ENCODE results near the gene PLEKHG3.

PLEKHG3 gene

DNA sequence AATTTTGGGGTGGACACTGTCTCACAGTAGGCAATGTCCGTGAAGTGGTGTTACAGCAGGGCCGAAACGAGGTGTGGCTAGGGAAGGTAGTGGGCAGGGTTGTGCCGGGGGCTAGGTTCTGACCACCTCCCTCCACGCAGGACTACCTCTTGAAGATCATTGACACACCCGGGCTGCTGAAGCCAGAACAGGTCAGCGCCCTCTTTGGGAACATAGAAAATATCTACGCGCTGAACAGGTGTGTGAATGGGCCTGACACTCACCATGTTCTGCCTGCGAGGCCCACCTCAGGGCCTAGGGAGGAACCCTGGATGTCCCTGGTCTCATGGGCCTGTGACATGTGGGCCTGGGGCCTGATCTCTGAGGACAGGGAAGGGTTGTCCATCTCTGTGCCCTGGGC is 24.6 kb downstream of the PLEKHG3 start:
- DNase-seq, result no peak

DNA sequence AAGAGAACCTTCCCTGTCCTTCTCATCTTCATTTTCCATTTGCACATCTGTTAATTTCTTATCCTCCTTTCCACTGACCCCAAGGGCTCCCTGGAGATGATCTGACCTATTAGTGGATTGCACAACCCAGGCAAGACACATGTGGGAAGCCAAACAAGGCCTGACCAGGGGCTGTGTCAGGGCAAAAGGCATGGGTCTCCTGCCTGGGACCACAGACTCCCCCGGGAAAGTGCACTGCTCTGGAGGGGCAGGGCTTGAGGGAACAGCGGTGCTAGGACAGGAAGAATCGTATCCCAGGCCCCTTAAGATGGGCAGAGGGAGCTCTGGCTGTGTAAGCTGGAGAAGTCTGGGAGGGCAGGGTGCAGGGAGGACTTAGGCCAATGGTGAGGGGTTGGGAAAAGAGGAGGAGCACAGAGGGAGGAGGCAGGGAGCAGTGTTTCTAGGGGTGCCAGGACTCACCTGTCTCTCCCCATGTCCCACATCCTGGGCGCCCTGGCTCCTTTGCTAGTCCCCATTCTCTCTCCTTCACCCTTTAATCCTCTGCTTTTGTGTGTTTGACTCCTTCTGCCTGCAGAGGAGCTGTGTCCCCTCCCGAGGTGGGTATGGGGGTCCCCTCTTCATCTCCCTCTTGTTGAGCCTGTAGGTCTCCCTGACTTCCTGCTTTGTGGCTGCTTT is 25.3 kb downstream of the PLEKHG3 start:
- no peak for DNase-seq

DNA sequence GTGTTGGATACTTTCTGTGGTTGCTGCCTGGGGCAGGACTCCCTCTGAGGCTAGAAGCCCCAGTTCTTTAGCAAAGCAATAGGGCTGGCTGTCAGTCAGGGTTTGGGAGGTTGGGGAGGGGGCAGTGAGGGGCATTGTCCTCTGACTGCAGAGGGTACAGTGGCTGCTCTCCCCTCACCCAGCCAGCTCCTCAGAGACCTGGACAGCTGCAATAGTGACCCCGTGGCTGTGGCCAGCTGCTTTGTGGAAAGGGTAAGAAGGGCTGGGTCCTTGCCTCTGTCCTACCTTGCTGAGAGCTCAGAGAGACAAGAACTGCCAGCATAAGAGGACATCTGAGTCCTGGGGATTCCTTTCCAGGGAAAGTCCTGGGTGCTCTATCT is 25.8 kb downstream of the PLEKHG3 start:
- DNase-seq, result no peak

DNA sequence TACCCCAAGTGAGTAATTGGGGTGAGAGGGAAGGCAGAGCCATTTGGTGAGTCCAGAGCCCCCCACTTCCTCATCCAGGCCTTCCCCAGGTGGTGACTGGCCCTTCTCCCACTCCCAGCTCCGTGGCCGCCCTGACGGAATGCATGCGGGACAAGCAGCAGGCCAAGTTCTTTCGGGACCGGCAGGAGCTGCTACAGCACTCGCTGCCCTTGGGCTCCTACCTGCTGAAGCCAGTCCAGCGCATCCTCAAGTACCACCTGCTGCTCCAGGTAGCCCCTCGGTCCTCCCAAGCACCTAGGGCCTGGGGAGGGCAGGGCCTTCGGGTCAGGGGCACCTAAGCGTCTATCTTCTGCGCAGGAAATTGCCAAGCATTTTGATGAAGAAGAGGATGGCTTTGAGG is 26.5 kb downstream of the PLEKHG3 start:
- DNase-seq, result no peak

DNA sequence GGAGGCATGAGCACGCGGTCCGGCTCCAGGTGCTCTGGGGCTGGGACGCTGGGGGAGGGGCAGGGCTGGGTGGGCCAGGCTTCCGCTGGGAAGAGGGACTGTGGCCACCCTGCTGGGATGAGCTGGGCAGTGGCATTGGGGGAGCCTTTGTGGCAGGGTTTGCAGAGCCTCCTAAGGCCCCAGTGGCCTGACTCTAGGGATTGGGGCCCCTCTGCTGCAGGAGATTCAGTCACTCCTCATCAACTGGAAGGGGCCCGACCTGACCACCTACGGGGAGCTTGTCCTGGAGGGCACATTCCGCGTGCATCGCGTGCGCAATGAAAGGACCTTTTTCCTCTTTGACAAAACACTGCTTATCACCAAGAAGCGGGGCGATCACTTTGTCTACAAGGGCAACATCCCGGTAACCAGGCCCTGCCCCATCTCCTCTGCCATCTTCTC is 26.9 kb downstream of the PLEKHG3 start:
- no peak for DNase-seq

DNA sequence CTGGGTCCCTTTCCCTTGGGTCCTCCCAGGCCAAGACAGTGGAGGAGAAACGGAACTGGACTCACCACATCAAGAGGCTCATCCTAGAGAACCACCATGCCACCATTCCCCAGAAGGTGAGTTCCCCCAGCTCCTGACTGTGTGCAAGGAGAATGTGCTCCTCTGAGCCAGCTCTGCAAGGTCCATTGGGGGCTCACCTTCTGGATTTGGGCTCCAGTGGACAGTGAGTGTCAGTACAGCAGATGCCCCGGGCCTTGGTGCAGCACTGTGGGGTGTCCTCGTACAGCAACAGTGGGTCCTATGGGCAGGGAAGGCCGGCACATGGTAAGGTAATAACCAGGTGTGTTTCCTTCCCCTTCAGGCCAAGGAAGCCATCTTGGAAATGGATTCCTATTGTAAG is 27.8 kb downstream of the PLEKHG3 start:
- no peak for DNase-seq

DNA sequence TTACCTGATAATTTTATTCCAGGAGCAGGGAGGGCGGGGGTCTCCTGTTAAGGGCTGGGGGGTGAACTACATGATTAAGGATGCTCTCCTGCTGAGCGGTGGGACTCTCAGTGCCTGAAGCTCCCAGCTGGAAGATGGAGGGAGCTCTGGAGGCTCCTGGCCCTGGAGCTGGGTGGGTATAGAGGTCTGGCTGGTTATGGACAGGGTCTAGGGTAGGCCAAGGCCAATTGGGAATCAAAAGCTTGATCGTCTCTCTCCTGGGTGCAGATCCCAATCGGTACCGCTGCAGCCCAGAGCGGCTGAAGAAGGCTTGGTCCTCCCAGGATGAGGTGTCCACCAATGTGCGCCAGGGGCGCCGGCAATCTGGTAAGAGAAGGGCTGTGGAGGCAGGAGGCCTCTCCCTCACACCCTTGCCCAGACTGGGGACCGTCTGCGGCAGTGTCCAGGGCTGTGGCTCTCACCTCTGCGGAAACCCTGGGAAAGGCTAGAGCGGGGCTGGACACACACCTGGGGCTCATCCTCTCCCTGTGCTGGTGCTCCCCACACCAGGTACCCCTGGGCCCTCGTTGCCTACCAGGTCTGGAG is 28.4 kb downstream of the PLEKHG3 start:
- DNase-seq, result no peak

DNA sequence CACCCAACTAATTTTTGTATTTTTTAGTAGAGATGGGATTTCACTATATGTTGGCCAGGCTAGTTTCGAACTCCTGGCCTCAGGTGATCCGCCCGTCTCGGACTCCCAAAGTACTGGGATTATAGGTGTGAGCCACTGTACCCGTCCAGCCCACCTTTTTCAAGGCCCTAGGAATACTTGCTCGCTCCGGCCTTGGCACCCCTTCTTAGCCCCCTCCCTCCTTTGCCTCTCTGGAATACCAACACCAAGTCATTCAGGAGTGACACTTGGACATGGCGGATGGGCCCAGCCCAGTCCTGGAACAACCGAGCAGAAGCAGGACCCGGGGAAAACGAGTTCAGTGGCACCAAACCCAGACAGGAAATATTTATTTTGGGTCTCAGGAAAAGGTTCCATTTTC is 29.1 kb downstream of the PLEKHG3 start:
- DNase-seq, result no peak

DNA sequence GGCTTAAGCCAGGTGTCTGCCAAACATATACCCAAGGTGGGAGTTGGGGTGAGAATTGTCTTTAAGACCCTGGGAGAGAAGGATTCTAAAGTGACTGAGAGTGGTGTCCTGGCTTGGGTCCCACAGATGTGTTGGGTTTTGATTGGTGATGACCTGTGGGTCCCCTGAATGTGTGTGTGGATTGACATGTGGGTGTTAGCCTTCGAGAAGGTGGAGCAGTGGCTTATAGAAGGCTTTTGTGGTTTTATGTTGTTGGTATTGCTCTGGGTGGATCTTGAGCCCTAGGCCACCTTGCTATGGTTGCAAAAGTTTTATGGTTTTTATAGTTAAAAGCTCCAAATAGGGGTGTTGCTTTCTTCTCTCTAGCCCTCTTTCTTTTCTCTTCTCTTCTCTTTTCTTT is 29.7 kb downstream of the PLEKHG3 start:
- no peak for DNase-seq

DNA sequence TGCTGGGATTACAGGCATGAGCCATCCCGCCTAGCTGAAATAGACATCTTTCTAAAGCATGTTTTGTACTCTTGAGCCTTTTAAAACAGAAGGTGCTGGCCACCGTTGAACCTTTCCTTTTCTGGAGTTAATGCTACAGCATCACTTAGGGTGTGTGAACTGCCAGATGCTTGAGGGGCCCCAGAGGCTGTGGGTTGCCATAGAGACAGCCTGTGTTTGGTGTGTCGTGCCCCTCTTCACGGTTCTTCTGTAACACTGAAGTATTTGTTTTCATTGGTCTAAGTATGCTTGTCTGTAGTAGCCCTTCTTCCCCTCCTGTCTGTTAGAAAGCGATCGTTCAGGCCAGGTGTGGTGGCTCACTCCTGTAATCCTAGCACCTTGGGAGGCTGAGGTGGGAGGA is 30.8 kb downstream of the PLEKHG3 start:
- no peak for DNase-seq

DNA sequence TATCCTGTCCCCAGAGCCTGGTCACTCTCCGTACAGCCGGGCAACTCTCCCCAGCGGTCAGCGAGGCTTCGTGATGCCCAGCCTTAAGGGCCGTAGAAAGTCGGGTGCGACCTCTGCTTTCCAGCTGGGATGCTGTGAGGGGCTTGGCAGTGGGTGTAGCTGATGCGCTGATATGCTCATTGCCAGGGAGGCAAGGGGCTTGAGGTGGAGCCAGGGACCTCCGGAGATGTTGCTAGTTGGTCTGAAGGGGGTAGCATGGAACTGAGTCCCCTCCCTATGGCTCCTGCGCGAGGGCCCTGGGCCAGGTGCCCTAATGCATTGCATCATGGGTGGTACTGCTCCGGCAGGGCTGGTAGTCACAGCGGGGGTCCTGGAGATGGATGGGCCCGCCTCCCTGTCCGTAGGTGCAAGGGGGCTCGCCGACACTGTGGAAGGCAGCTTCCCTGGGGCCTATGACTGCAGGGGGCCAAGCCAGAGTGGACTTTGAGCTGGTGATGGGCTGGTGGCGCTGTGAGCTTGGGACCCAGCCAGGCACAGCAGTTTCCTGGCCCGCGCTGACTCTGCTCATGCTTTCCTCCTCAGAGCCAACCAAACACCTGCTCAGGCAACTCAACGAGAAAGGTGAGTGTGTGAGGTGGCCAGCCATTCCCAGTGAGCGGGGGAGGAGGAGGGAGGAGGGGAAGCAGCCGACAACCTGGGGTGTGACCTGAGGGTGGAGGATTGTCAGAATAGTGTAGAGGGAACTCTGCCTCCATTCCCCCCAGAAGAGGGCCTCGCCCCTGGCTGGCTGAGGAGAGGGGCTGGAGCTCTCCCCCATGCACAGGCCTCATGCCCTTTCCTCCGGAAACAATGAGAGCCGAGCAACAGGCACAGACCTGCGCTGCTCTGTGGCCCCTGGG is 32.3 kb downstream of the PLEKHG3 start:
- DNase-seq, result no peak

DNA sequence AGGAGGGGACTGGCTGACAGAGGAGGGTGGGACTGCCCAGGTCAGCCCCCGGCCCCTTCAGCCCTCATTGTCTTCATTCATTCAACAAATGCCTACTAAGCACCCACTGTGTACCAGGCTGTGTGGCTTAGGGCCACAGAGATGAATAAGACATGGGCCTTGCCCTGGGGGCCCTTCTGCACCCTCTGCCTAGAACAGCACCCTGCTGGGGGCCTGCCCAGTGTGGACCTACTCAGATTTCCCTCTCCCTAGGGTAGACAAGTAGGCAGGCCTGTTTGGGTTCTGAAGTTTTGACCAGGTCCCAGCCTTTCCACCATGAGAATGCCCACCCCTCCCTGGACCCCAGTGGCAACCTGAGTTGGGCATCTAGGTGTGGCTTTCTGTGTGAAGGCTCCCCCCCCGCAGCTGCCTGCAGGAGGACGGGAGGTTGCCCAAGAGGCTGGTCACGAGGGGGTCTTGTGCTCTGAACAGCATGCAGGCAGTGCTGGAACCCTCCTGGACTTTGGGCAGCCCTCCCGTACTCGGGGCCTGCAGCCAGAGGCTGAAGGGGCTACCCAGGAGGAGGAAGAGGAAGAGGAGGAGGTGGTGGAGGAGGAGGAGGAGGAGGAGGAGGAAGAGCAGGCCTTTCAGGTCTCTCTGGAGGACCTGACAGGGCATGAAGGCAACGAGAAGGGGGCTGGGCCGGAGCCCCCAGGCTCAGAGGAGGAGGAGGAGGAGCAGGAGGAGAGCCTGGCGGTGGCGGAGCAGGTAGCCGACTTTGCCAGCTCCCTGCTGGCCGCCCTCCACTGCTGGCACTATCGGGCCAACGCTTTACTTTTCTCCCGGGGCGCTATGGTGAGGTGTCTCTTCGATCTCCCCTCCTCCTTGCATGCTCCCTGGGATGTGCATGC is 33.4 kb downstream of the PLEKHG3 start:
- DNase-seq, result no peak

DNA sequence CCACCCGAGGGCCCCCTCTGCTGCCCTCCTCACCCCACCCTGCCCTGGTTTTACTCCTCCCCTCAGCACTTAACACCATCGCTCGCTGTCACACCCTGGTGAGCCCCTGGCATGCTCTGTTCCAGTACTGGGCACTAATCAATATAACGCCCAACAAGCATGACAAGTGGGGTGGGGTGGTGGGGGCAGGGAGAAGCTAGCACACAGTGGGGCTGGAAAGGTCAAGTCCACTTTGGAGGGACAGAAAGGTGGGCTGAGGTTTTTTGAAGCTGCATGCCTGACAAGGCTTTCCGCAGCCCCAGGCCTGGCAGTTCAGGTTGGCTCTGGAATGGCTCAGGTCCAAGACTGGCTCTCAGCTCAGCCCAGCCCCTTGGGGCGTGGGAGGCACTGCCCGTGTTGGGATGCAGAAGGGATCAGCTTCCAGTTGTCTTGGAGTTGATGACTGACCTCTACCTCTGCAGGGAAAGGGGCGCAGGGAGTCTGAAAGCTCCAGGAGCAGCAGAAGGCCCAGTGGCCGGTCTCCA is 34.1 kb downstream of the PLEKHG3 start:
- no peak for DNase-seq

DNA sequence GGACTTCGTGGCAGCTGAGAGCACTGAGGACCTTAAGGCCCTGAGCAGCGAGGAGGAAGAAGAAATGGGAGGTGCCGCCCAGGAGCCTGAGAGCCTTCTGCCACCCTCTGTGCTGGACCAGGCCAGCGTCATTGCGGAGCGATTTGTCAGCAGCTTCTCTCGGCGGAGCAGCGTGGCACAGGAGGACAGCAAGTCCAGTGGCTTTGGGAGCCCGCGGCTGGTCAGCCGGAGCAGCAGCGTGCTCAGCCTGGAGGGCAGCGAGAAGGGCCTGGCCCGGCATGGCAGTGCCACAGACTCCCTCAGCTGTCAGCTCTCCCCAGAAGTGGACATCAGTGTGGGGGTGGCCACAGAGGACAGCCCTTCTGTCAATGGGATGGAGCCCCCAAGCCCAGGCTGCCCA is 37.0 kb downstream of the PLEKHG3 start:
- no peak for DNase-seq

DNA sequence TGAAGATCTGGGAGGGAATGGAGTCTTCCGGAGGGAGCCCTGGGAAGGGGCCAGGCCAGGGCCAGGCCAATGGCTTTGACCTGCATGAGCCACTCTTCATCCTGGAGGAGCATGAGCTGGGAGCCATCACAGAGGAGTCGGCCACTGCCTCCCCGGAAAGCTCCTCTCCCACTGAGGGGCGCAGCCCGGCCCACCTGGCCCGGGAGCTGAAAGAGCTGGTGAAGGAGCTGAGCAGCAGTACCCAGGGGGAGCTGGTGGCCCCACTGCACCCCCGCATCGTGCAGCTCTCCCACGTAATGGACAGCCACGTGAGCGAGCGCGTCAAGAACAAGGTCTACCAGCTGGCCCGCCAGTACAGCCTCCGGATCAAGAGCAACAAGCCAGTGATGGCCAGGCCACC is 37.7 kb downstream of the PLEKHG3 start:
- no peak for DNase-seq

DNA sequence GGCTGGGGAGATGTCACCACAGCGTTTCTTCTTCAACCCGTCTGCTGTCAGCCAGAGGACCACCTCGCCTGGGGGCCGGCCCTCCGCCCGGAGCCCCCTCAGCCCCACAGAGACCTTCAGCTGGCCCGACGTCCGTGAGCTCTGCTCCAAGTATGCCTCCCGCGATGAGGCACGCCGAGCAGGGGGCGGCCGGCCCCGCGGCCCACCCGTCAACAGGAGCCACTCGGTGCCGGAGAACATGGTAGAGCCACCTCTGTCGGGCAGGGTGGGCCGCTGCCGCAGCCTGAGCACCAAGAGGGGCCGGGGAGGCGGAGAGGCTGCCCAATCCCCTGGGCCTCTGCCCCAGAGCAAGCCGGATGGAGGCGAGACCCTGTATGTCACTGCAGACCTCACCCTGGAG is 38.8 kb downstream of the PLEKHG3 start:
- DNase-seq, result no peak

DNA sequence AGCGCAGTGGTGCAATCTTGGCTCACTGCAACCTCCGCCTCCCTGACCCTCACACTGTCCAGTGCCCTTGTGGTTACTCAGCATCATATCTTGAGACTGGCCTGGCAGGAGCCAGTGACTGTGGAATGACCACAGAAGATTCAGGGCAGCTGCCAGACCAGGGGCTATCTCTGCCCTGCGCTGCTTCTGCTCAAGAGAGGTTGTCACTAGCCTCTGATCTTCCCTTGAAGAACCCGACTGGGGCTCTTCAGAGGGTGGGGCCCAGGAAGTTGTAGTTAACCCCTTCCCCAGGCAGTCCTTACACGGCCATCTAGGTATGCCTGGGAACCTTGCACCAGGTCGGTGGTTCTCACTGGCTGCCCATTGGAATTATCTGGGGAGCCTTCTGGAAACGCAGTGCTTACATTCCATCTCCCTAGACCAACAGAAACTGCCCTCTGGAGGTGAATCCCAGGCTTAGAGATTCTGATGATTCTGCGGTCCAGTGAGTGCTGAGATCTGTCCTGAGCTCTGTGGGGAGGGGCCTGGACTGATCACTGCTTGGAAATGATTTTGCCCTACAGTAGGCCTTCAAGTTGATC is 41.4 kb downstream of the PLEKHG3 start:
- peak; percentile 37 for DNase-seq

DNA sequence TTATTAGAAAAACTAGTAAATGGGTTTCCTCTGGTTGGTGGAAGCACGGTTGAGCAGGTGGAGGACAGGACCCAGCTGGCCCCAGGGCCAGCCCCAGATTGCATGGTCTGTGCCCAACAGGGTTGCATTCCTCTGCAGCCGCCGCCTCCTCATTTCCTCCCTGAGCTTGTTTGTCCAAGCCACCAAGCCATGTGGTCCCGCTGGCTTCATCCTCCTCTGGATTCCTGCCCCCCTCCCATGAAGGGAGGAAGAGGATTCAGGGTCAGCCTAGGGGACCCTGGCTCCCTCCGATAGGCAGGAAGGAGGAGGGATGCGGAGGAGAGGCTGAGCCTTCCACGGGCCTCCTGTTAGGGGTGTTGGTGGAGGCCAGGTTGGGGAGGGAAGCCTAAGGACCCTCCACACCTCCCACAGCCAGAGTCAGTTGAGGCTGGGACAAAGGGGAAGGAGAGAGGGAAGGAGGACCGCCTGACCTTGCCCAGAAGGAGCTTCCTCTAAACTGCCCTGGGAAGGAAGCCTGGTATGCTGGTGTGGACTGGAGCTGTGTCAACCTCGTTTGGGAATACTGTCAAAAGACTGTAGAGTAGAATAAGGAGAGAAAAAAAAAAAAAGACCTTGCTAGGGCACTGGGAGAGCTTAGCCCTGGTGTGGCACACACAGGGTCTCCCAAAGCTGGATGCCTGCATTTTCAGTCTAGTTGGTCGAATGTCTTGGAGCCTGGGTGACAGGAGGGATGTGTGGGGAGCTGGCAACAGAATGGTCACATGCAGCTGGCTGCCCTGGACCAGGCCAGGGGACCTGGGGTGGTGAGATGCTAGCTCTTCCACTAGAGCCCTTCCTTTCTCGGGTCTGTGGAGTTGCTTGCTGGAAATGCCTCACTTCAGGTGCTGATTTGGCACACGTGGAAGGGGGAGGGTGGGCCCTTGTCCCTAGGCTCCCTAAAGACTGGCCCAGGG is 42.4 kb downstream of the PLEKHG3 start:
- DNase-seq, result no peak

DNA sequence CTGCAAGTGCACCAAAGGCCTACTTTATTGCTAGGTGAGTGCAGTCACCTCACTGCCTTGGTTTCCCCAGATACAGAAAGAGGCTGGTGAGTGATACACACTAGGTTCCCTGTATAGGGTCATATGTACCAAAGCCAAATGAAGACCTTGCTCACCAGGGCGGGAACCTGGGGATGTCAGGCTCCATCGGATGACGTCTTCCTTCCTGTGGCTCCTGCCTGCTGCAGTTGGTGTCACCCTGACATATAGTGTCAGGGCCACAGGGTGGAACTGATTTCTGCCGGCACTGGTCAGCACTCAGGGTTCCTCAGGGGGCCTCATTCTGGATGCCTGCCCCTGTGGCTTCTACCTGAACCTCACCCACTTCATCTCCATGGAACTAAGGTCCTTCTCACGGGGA is 43.1 kb downstream of the PLEKHG3 start:
- DNase-seq, result no peak

DNA sequence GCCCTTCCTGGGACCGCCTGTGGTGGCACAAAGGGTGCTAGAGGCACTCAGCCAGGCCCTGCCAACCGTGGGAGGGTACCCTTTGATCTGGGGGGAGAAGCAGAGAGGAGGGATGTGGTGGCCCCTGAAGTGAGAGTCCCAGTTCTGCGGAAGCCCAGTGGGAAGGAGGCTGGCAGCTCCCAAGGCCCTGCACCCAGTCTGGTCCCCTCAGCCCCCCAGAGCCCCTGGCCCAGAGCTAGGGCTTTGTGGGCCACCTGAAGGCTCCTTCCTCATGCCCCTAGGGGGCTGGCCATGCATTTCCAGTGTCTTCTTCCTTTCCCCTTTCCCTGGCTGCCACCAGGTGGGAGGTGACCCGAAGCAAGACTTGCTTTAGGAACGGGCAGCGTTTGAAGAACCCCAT is 44.3 kb downstream of the PLEKHG3 start:
- no peak for DNase-seq

Measured in EL (cell line).